ENCODE measurements around the gene C20orf141.

C20orf141 gene

GRCh38 chr20:2851086-2851485, 36.3 kb downstream of the C20orf141 start:
- DNase-seq = no peak

GRCh38 chr20:2858591-2858990, 43.8 kb downstream of the C20orf141 start:
- no peak for DNase-seq

- DNase-seq = no peak
Measured at GRCh38 chr20:2859330-2860121, 44.7 kb downstream of the C20orf141 start.

GRCh38 chr20:2864626-2865025, 49.8 kb downstream of the C20orf141 start:
- no peak for DNase-seq

- DNase-seq = no peak
Measured at GRCh38 chr20:2865101-2865500, 50.3 kb downstream of the C20orf141 start.
